GM19238 (cell line): ENCODE data around the gene TAMM41.
A peak's percentile ranks its signal among the peaks of the same experiment; 100 is the strongest.
"Not testable (repeated sequence)": the region's sequence is repeated elsewhere in the genome, so short reads cannot be mapped to it uniquely, and the experiment has no call there.

ENCODE experiments used
- DNase-seq: peaks from one replicate; pipeline ENCODE4 v3.0.0; 2011; ENCODE audit warnings: low spot score; ENCODE audit not compliant: insufficient read length

TAMM41 gene

DNA sequence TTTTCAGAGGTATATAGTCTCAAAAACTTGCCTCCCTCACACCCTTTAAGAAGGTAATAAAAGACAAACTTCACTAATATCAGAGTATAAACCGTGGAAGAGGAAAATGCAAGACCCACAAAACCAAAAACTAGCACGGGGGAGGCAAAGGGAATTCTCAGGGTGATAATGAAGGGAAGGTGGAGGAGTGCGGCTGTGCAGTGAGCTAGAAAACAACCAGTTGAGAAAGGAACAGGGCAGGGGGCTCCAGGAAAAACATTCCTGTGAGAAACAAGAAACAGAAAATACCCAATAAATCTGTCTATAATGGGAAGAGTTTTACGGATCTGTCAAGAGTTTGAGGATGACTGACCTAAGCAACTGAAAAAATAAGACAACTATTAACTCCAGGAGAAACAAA lies 31.6 kb downstream of the TAMM41 start:
- DNase-seq = no peak

DNA sequence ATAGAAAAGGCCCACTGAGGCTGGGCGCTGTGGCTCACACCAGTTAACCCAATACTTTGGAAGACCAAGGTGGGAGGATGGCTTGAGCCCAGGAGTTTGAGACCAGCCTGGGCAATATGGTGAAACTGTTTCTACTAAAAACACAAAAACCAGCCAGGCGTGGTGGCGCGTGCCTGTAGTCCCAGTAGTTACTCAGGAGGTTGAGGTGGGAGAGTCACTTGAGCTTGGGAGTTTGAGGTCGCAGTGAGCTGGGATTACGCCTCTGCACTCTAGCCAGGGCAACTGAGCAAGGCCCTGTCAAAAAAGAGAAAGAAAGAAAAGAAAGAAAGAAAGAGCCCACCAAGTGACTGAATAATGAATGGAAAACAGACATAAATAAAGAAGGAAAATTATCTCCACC lies 32.0 kb downstream of the TAMM41 start:
- no peak for DNase-seq

GRCh38 chr3:11810276-11810675 lies 36.4 kb downstream of the TAMM41 start:
- DNase-seq = no peak

GRCh38 chr3:11808231-11808630 lies 38.5 kb downstream of the TAMM41 start:
- DNase-seq = no peak

DNA sequence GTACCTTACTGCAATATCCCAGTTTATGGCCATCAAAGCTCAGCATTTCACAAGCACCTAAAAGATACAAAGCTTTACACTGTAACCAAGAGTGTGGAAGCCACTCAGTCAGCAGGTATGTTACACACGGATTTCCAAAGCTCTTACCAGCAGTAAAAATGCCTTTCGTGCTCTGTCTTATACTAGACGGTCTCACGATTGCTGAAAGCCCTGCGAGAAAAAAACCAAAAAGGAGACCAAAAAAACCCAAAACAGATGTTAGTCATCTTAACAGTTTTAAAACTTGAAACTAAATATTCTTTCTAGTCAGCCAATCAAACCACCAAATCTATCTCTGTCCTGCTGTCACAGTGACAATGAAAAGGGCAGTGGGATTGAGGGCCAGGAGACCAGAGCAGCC lies 39.0 kb downstream of the TAMM41 start:
- DNase-seq = no peak

DNA sequence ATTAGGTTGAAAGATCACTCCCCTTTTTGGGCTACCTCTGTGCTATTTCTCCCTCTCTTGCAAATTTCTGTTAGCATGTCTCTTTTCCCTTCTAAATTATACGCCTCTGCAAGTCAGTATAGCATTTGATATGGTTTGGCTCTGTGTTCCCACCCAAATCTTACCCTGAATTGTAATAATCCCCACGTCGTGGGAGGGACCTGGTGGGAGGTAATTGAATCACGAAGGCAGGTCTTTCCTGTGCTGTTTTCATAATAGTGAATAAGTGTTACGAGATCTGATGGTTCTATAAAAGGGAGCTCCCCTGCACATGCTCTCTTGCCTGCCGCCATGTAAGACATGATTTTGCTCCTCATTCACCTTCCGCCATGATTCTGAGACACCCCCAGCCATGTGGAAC lies 41.0 kb downstream of the TAMM41 start:
- DNase-seq = no peak

DNA sequence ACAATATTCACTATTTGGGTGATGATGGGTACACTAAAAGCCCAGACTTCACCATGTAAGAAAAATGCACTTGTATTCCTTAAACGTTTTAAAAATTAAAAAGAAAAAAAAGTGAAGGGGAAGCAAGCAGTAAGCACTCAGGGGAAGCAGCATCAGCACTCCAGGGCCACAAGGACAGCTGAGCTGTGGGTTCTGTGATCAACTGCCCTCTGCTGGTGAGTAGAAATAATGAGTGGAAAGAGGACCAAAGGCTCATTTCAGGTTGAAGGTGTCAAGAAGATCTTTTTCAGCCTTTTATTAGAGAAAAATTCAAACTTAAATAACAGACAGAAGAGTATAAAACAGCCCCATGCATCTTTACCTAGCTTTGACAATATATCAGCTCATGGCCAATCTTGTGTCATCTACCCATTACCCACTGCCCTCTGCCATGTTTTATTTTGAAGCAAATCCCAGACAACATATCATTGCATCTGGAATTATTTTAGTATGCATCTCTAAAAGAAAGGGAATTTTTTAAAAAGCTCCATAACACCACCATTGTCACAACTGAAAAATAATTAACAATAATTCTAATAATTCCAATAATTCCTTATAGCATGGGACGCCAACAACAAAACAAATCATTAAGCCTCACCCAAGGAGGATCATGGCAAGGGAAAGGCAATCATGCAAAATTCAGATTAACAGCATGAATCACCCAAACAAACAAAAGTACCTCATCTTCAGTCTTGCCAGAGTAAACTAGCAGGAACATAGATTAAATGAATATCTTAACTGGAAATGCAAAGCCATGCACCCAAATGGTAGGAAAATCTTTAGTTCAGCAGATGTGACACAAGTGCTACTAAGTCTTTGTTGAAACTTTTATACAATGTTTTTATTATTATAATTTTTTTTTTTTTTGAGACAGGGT lies 42.5 kb downstream of the TAMM41 start:
- peak; percentile 39 for DNase-seq

GRCh38 chr3:11799791-11800190 lies 46.9 kb downstream of the TAMM41 start:
- no peak for DNase-seq

DNA sequence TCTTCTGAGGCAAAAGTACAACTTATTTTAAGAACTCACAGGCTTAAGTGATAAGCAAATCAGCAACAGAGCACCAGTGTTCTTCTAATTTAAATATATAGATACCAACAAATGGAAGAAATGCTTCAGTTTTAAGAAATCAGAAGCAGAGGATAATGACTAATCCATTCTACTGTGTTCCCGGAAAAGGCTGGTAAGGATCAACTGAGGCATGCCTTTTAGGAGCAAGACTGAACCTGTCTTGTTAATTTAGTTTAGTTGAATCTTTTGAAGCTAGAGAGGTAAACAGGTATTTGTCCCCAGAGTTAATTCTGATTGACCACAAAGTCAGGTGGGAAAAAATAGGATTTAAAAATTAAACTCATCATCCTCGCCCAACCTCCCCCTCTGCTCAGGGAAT lies 51.8 kb downstream of the TAMM41 start:
- DNase-seq = no peak

- no peak for DNase-seq
These were observed 55.1 kb downstream of the TAMM41 start for GRCh38 chr3:11791339-11792200.

DNA sequence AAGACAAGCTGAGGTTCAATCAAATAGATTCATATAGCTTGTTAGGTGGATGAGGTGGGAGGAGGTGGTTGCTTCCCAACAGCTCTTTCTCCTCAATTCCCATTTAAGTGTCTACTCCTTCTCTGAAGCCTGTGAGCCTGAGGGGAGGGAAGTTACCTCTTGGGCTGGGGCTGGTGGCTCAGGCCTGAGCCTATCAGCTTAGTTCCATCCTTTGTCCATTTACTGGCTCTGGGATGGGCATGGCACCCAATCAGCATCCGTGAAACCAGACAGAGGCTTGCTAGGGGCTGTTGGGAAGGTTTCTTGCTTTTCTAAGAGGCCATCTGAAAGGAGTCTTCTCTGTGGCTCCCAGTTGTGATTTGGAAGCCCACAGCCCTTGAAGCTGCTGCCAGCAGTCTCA lies 57.3 kb downstream of the TAMM41 start:
- DNase-seq = no peak

DNA sequence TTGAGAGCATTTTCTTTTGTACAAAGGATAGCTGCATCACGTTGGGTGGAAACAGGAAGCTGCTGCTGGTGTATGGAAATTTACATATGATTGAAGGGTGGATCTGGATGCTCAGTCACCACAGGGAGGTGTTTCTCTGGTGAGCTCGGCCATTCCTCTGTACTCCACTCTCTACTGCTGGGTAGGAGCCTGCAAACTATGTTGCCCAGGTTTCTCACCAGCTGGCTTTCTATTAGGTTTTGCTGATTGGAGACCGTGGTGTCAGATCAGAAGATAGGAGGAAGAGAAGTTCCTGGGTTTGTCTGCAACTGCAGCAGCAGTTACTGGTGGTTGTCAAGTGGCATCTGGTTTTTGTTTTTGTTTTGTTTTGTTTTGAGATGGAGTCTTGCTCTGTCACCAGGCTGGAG lies 61.7 kb downstream of the TAMM41 start:
- DNase-seq = no peak

GRCh38 chr3:11780341-11780740 lies 66.3 kb downstream of the TAMM41 start:
- DNase-seq = no peak

GRCh38 chr3:11779626-11780025 lies 67.1 kb downstream of the TAMM41 start:
- no peak for DNase-seq

- no peak for DNase-seq
These were observed 68.4 kb downstream of the TAMM41 start for GRCh38 chr3:11778248-11778647.

- no peak for DNase-seq
These were observed 70.3 kb downstream of the TAMM41 start for GRCh38 chr3:11776346-11776745.

GRCh38 chr3:11775493-11775892 lies 71.2 kb downstream of the TAMM41 start:
- DNase-seq = no peak

- no peak for DNase-seq
These were observed 72.3 kb downstream of the TAMM41 start for GRCh38 chr3:11774296-11774877.

GRCh38 chr3:11771931-11772330 lies 74.8 kb downstream of the TAMM41 start:
- not testable (repeated sequence) for DNase-seq

- peak; percentile 72 for DNase-seq
These were observed 76.0 kb downstream of the TAMM41 start for GRCh38 chr3:11770477-11771391.
